ENCODE results near the gene PROZ.

Gene PROZ

GRCh38 chr13:113172419-113172926, 14.0 kb downstream of the PROZ start (continued):
- TF ChIP-seq ZNF677 (tag by site-specific recombination; IDR thresholded peaks at IDR 0.05): no peak

GRCh38 chr13:113176280-113176679, 17.8 kb downstream of the PROZ start:
- ChIA-PET POLR2A (interaction anchor here (1.1 kb wide), 1 partner anchor 23 kb away, joined by 3 read pairs; no protein-coding TSS in a partner anchor), CTCF (no interaction called here)
- TF ChIP-seq PRDM10 (tag by site-specific recombination; IDR thresholded peaks at IDR 0.05) (no peak), ZNF513 (tag by site-specific recombination; IDR thresholded peaks at IDR 0.05) (no peak)
- peaks cover 0 to 82% of the 10 kb centered on the region in 2 experiments; a peak in 2 of 3 replicates for H3K36me3 ChIP-seq (ENCODE audit: control insufficient read depth in 2 of 2, insufficient read depth in 1 of 2, low read length in 2 of 2)
- H3K27ac ChIP-seq (ENCODE audit: extremely low read depth, low read depth, low read length): no peak overlapping the region
- H3K4me3 ChIP-seq (ENCODE audit: low read depth, low read length): no peak overlapping the region
- no peaks in the 10 kb centered on the region for H3K4me1 ChIP-seq (ENCODE audit: control insufficient read depth, insufficient read depth, low read length)
- H3K9me3 ChIP-seq (ENCODE audit: control insufficient read depth, insufficient read depth, low read depth, low read length): no peaks in the 10 kb centered on the region

GRCh38 chr13:113176822-113177221, 18.4 kb downstream of the PROZ start:
- Histone ChIP-seq H3K36me3 (ENCODE audit: control insufficient read depth in 2 of 2, insufficient read depth in 1 of 2, low read length in 2 of 2) (peaks cover 0 to 81% of the 10 kb centered on the region in 2 experiments; a peak in 2 of 3 replicates), H3K4me1 (ENCODE audit: control insufficient read depth, insufficient read depth, low read length) (no peaks in the 10 kb centered on the region), H3K27ac (ENCODE audit: extremely low read depth, low read depth, low read length) (no peak overlapping the region), H3K4me3 (ENCODE audit: low read depth, low read length) (no peak overlapping the region), H3K9me3 (ENCODE audit: control insufficient read depth, insufficient read depth, low read depth, low read length) (no peaks in the 10 kb centered on the region)
- ChIA-PET CTCF (no interaction called here), POLR2A (no interaction called here)
- TF ChIP-seq ZNF175 (tag by site-specific recombination; IDR thresholded peaks at IDR 0.05): no peak
- no peak for TF ChIP-seq WT1 (tag by site-specific recombination; IDR thresholded peaks at IDR 0.05)
- no peak for TF ChIP-seq CTCF (tag by site-specific recombination; IDR thresholded peaks at IDR 0.05)
- TF ChIP-seq ZNF610 (tag by site-specific recombination; IDR thresholded peaks at IDR 0.05; ENCODE audit: borderline replicate concordance): no peak
- TF ChIP-seq GFI1B (tag by site-specific recombination; IDR thresholded peaks at IDR 0.05): no peak
- TF ChIP-seq ZNF23 (tag by site-specific recombination; IDR thresholded peaks at IDR 0.05; ENCODE audit: borderline replicate concordance): no peak
- no peak for TF ChIP-seq ZFP69B (tag by site-specific recombination; IDR thresholded peaks at IDR 0.05)
- no peak for TF ChIP-seq ZNF621 (tag by site-specific recombination; IDR thresholded peaks at IDR 0.05)
- no peak for TF ChIP-seq ZNF654 (tag by site-specific recombination; IDR thresholded peaks at IDR 0.05; ENCODE audit: low read depth)
- TF ChIP-seq ZBTB21 (tag by site-specific recombination; IDR thresholded peaks at IDR 0.05): no peak
